HCT116 (cell line): ENCODE measurements around the gene CHKA.

Source experiments
- POLR2AphosphoS5 ChIP-seq: IDR thresholded peaks from 2 replicates; pipeline ENCODE4 v1.6.1; 2011; ENCODE audit warnings: mild to moderate bottlenecking, low read depth, low read length, moderate library complexity
- YY1 ChIP-seq: IDR thresholded peaks from 2 replicates; pipeline ENCODE4 v1.6.1; 2011; ENCODE audit warnings: low read length, low read depth, moderate library complexity, mild to moderate bottlenecking; ENCODE audit not compliant: insufficient replicate concordance; ENCODE audit errors: extremely low read depth
- TF ChIP-seq, protein P1 (sequence below), 3 experiments: fragments of 200-600 bp in 1 of 3; sonication (generic) in 1 of 3; IDR thresholded peaks in 2 of 3; conservative IDR thresholded peaks in 1 of 3; 2 replicates each; pipeline ENCODE4 v1.5.1; 2012 to 2017; ENCODE audit warnings: low read depth in 2 of 3, low read length in 2 of 3, antibody characterized with exemption in 1 of 3, borderline replicate concordance in 1 of 3, control low read depth in 1 of 3, mild to moderate bottlenecking in 1 of 3, mixed read lengths in 1 of 3, mixed run types in 1 of 3, moderate library complexity in 1 of 3; ENCODE audit not compliant: insufficient read depth in 1 of 3

DNA sequence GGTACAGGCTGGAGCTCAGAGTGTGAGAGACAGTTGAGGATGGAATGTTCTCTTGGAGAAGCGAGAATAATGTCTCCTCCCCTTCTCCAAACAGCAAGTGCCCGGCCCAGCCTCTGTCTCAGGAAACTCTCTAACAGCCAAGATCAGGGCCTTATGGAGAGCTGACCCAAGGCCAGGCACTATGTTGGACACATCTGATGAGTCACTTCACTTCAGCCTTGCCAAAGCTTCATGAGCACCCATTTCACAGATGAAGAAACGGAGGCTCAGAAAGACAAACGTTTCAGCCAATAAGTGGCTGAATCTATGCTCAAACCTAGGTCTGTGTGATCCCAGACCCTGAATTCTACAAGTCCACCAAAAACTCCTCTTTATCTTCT is 22.1 kb upstream of the CHKA start:
- TF ChIP-seq POLR2AphosphoS5 (no peak), YY1 (no peak)
- TF ChIP-seq, protein P1, sequence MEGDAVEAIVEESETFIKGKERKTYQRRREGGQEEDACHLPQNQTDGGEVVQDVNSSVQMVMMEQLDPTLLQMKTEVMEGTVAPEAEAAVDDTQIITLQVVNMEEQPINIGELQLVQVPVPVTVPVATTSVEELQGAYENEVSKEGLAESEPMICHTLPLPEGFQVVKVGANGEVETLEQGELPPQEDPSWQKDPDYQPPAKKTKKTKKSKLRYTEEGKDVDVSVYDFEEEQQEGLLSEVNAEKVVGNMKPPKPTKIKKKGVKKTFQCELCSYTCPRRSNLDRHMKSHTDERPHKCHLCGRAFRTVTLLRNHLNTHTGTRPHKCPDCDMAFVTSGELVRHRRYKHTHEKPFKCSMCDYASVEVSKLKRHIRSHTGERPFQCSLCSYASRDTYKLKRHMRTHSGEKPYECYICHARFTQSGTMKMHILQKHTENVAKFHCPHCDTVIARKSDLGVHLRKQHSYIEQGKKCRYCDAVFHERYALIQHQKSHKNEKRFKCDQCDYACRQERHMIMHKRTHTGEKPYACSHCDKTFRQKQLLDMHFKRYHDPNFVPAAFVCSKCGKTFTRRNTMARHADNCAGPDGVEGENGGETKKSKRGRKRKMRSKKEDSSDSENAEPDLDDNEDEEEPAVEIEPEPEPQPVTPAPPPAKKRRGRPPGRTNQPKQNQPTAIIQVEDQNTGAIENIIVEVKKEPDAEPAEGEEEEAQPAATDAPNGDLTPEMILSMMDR (IDR thresholded peaks at IDR 0.05 in 2 of 3, conservative IDR thresholded peaks at IDR 0.05 in 1 of 3; ENCODE audit: borderline replicate concordance in 1 of 3, insufficient read depth in 1 of 3, low read depth in 2 of 3, low read length in 2 of 3) = no peak
